Left hindlimb (tissue), 1 donor: ENCODE results near the gene CATSPER4.

ENCODE experiments used
- DNase-seq: peaks from one replicate; pipeline ENCODE4 v3.0.0-alpha.2; 2018

Gene CATSPER4

GRCh38 chr1:26164861-26165842, 25.2 kb upstream of the CATSPER4 start:
- DNase-seq = no peak

DNA sequence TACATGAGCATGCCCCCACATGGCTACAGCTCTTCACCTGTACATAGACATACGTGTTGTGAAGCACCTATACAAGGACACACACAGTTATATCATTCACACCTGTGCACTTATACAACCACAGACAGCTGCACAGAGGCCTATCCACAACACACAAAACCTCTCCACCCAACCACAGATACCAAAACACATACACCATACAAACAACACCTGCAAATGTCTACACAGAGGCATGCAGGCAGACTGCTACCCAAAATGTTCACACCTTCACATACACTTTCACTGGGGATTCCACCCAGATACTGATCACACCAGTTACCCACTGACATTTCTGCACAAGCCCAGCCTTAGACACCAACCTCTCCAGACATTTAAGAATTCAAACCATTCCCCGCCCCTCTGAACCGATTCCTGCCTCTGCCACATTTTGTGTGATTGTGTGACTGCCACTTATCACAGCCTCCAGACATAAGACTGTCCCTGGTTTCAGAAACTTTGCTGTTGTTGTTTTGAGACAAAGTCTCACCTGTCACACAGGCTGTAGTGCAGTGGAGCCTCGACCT, 23.6 kb upstream of the CATSPER4 start:
- DNase-seq = no peak

DNA sequence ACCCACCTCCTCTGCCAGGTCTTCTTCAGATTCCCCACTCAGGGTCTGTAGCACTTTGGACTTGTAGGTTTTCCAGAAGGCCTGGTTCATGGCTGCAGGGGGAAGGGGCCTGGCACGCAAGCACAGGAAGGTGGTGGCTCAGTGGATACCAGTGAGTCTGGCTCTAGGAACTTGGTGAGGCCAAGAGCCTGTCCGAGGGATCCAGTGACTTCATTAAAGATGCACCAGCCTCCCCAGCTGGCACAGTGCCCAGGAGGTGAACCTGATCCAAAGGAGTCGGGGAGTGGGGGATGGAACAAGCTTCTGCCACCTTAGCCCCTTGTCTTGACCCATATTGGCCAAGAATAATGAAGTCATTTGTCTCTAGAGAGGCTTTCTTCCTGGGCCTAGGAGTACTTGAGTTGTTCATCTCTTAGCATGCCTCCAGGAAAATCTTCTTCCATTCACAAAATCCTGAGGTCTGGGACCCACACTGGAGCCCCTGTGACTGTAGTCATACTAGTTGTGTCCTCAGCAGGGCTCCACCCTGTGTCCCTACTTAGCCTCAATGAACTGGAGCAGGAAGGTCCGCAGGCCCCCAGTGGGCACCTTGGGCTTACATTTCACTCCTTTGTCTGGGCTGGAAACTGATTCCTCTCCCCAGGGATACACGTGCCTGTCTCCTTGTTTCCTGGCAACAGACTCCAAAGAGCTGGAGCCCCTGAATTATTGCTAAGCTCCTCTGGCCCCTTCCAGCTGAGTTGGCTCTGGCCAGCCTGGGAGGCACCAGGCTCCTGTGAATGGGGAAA, 21.8 kb upstream of the CATSPER4 start, which contains the start of gene C1orf232:
TSS of gene C1orf232 (minus strand) at position 554 of the 788 bp plus-strand sequence. CDS start at position 90, 464 bp downstream.
- DNase-seq = no peak

GRCh38 chr1:26169198-26169554, 21.2 kb upstream of the CATSPER4 start:
- no peak for DNase-seq

DNA sequence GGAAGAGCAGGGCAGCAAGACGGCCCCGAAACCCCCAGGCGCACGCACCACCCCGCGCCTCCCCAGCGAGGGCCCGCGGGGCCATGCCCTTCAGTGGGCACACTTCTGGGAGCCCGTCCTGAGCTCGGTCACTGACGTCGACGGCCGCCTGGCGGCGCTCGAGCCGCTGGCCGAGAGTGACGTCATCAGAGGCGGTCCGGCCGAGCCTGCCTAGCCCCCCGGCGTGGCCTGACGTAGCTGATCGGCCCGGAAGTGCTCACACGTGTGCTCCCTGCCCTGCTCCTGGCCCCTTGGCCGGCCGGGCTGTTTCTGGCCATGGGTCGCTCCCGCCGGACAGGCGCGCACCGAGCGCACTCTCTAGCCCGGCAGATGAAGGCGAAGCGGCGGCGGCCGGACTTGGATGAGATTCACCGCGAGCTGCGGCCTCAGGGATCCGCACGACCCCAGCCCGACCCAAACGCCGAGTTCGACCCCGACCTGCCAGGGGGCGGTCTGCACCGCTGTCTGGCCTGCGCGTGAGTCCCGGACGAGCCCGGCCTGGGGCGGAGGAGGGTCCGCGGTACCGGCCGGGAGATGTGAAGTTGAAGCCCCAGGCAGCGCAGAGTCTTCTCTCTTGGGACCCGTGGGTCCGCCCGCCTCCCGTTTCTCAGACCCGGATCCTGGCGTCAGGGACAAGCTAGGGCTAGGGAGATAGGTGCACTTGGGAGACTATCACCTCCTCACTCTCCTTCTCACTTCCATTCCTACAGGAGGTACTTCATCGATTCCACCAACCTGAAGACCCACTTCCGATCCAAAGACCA, 20.5 kb upstream of the CATSPER4 start, which contains the start of gene ZNF593:
TSS of gene ZNF593 (plus strand) at position 240 of the 803 bp plus-strand sequence. CDS start at position 316, 76 bp downstream.
- peak; percentile 93 for DNase-seq

- no peak for DNase-seq
These were observed 20.0 kb upstream of the CATSPER4 start for GRCh38 chr1:26170472-26170821.

DNA sequence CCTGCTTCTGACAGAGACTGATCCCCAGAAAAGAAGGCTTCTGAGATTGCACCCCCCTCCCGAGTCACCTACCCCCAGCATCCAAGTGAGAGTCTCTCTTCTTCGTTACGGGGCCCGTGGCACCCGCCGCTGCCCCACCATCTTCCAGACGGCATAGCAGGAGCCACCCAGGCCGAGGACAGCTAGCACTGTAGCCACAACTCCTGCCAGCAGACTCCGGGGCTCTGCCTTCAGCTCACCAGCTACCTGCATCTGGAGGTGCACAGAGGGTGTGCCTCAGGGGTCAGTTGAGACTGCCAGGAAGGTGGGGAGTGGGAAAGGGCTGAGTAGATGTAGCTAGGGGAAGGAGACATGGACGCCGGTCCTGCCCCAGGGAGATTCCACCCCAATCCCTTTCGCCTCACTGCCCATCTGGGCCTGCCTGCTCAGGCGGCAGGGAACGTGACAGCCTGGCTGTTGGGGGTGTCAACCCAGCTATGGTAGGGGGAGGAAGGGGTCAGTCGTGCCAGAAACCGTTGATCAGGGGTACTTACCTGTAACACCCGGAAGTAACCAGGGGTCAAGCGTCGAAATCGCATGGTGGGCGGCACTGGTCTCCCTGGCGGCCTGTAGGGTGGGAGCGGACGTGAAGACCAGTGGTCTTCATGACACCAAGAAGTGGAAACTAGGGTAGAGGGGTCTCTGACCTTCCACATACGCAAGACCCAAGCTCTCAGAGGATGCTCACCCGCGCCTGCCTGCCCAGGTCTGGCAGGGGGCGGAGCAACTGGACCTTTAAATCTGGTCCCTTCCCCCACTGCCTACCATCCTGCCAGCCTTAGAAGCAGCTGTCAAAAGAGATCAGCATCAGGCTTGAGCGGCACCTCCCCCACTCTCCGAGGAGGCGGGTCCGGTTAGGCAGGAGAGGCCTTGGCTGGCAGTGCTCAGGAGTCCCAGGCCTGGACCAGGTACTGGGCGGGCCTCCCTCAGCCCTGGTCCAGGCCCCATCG, 19.0 kb upstream of the CATSPER4 start, which contains the start of gene ZNF593OS:
TSS of gene ZNF593OS (minus strand) at position 749 of the 989 bp plus-strand sequence. CDS start at position 578, 171 bp downstream.
- no peak for DNase-seq

DNA sequence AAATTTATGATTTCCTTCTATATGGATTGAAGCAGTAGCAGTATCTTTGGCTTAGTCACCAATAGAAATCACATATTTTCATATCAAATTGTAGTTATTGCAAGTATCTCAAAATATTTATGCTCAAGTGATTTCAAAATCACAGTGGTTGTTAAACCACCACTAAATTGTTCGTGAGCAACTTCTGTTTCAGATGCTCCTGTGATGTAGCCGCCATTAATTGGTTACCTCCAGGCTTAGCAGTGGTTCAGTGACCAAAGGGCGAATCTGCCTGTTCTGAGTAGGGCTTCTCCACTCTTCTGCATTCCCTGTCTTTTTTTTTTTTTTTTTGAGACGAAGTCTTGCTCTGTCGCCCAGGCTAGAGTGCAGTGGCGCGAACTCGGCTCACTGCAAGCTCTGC, 15.1 kb upstream of the CATSPER4 start:
- DNase-seq = no peak

DNA sequence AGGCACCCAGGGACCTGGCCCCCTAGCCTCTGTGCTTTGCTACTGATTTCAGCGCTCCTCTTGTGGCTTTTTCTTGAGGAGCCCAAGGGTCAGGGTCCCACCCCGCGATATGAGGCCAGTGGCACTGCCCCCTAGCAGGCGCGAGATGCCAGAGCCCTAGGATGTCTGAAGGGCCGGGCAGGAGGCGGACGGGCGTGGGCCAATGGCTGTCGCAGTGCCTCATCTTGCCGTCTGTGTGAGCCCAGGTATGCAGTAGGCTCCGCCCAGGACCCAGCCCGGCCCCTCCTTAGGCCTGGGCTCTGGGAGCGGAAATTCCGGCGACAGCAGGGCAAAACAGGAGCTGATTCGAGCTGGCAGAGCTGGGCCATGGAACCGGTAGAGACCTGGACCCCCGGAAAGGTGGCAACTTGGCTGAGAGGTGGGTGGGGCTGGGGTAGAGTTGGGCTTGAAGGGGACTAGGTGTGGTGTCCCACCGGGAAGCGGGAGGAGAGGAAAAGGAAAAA, 13.2 kb upstream of the CATSPER4 start, which contains the start of gene CNKSR1:
TSS of gene CNKSR1 (plus strand) at position 310 of the 503 bp plus-strand sequence. CDS start at position 367, 57 bp downstream.
- DNase-seq = no peak

GRCh38 chr1:26180010-26180506, 10.3 kb upstream of the CATSPER4 start:
- no peak for DNase-seq

DNA sequence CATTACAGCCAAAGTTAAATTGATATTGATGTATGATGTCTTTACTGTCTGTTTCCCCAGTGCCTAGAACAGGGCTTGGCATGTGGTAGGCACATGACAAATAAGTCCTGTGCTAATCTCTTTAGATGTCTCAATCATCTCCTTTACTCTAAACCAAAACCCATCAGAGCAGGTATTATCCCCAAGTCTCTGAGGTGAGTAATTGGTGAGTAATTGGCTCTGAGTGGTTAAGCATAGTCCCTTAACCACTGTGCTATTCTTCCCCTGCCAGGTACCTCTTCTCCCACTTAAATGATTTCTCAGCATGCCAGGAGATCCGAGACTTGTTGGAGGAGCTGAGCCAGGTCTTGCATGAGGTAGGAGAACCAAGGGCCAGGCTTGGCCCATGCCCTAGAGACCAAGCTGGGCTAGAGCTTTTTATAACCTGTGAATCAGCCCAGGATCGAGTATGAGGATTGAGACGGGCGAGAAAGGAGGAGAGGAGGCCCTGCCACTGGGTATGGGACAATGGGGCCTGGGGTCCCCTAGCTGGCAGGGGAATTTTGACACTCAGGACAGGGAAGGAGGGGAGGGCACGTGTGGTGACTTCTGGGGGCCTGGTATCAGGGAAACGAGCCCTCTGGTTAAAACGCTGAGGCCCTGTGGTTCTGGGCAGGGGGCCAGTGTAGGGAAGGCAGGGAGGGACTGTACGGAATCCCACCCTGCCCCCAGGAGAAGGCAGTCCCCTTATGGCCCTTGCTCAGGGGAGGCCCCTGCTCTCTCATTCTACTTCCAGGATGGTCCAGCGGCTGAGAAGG, 8.6 kb upstream of the CATSPER4 start:
- no peak for DNase-seq

DNA sequence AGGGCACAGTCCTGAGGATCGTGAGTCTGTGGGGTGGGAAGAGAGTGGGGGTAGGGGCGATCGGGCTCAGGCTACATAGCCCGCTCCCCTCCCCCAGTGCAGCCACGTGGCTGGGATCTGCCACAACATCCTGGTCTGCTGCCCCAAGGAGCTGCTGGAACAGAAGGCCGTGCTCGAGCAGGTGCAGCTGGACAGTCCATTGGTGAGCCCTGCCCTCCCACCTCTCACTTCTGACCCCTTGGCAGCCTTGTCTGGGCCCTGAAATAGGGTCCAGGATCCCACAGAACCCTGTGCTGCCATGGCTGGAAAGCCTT, 8.1 kb upstream of the CATSPER4 start:
- DNase-seq = no peak

- DNase-seq = no peak
These were observed 6.3 kb upstream of the CATSPER4 start for GRCh38 chr1:26184086-26184485.

- no peak for DNase-seq
These were observed 5.5 kb upstream of the CATSPER4 start for GRCh38 chr1:26184883-26185282.

GRCh38 chr1:26187882-26188281, 2.5 kb upstream of the CATSPER4 start:
- DNase-seq = no peak

DNA sequence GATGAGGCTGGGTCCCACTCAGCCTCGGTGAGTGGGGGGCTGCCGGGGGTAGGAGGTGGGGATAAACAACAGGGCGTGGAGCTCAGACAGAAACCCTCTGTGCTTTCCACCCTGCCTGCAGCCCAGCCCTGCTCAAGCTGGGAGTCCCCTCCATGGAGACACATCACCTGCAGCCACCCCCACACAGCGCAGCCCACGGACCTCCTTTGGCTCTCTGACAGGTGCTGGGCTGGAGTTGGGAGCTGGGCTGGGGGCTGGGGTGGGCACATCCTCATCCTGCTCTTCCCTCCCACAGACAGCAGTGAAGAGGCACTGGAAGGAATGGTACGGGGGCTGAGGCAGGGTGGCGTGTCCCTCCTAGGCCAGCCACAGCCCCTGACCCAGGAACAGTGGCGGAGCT, 1.9 kb upstream of the CATSPER4 start:
- DNase-seq = no peak

DNA sequence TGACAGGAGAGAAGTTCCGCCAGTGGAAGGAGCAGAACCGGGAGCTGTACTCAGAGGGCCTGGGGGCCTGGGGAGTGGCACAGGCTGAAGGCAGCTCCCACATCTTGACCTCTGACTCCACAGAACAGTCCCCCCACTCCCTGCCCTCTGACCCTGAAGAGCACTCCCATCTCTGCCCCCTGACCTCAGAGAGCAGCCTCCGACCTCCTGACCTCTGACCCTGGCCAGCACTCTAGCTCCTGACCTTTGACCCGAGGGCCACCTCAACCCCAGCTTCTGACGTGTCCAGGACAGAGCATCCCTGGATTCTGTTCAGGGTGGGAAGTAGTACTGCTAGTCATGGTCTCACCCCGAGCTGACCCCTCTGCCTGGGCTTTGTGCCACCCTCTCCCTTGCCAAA, 1.1 kb upstream of the CATSPER4 start:
- DNase-seq = no peak

- DNase-seq = no peak
These were observed 589 bp upstream of the CATSPER4 start for GRCh38 chr1:26189751-26190275.

DNA sequence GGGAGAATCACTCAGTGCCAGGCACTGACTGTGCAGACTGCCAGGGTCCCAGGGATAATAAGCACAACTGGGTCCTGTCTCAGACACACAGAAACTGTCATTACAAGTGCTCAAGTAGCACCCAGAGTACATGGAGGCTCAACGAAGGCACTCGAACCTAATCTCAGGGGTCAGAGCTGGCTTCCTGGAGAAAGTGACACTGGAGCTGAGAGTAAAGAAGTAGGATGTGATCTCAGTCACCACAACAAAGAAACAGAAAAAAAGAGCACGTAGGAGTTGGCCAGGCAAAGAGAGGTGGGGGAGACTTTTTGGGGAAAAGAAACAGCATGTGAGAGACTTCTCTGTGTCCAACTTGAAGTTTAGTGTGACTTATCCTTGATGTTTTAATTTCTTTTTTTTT, 1.3 kb downstream of the CATSPER4 start:
- DNase-seq = no peak

DNA sequence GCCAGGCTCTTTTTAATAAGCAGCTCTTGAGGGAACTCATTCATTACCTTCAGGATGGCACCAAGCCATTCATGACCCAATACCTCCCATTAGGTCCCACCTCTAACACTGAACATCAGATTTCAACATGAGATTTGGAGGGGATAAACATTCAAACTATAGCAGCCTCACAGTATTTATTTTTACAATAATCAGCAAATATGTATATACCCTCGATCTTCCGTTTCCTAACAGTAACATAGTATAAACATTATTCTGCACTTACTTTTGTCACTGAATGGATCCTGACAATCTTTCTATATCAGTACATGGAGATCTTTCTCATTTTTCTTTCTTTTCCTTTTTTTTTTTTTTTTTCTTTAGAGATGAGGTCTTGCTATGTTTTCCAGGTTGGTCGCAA, 5.4 kb downstream of the CATSPER4 start:
- no peak for DNase-seq
